Measurements from ENCODE around the gene MND1.
"Not testable (repeated sequence)": the region's sequence is repeated elsewhere in the genome, so short reads cannot be mapped to it uniquely, and the experiment has no call there.

The MND1 gene

GRCh38 chr4:153409412-153409811, 64.9 kb downstream of the MND1 start:
- no peak for TF ChIP-seq CTCF (IDR thresholded peaks at IDR 0.05; ENCODE audit: borderline replicate concordance, insufficient read depth, low read depth, low read length)
- no peak overlapping the region for H3K4me3 ChIP-seq (ENCODE audit: low read depth, low read length)

GRCh38 chr4:153409924-153410501, 65.5 kb downstream of the MND1 start:
- no peak for TF ChIP-seq CTCF (IDR thresholded peaks at IDR 0.05; ENCODE audit: borderline replicate concordance, insufficient read depth, low read depth, low read length)
- H3K4me3 ChIP-seq (ENCODE audit: low read depth, low read length), result no peak overlapping the region

- H3K4me3 ChIP-seq (ENCODE audit: low read depth, low read length), result no peak overlapping the region
- no peak for TF ChIP-seq CTCF (IDR thresholded peaks at IDR 0.05; ENCODE audit: borderline replicate concordance, insufficient read depth, low read depth, low read length)
Measured at GRCh38 chr4:153413842-153414241, 69.4 kb downstream of the MND1 start.

GRCh38 chr4:153416456-153416855, 72.0 kb downstream of the MND1 start:
- not testable (repeated sequence) for H3K4me3 ChIP-seq (ENCODE audit: low read depth, low read length)

- TF ChIP-seq CTCF (IDR thresholded peaks at IDR 0.05; ENCODE audit: borderline replicate concordance, insufficient read depth, low read depth, low read length), result no peak
- no peak overlapping the region for H3K4me3 ChIP-seq (ENCODE audit: low read depth, low read length)
Measured at GRCh38 chr4:153418121-153418520, 73.6 kb downstream of the MND1 start.

GRCh38 chr4:153418558-153418957, 74.1 kb downstream of the MND1 start:
- TF ChIP-seq CTCF (IDR thresholded peaks at IDR 0.05; ENCODE audit: borderline replicate concordance, insufficient read depth, low read depth, low read length), result no peak
- H3K4me3 ChIP-seq (ENCODE audit: low read depth, low read length), result no peak overlapping the region

- no peak for TF ChIP-seq CTCF (IDR thresholded peaks at IDR 0.05; ENCODE audit: borderline replicate concordance, insufficient read depth, low read depth, low read length)
- no peak overlapping the region for H3K4me3 ChIP-seq (ENCODE audit: low read depth, low read length)
Measured at GRCh38 chr4:153419029-153419428, 74.5 kb downstream of the MND1 start.

Data from GM12875 (cell line).